NCI-H526 treated with DMSO at 0.1 percent for 48 hours (cell line): ENCODE data around the gene PAQR4.

Experiments used
- DNase-seq: peaks from one replicate; lab custom pipeline; 2025; lab: John Stamatoyannopoulos, UW

PAQR4 gene

GRCh38 chr16:3007957-3008689 lies 39.0 kb downstream of the PAQR4 start:
- no peak for DNase-seq

DNA sequence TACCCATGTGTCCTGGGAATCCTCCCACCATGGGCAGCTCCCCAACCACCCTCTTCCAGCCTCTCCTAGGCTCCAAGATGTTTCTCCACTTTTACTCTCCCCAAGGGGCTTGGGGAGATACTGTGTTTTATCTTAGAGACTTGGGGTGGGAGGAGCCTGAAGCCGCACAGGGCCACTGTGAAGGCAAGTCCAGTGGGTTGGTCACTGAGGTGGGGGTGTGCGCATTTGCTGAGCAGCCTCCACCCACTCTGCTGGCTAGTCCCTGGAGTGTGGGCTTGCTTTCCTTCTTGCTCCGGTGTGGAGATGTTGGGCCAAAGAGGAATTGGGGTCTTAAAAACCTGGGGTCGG lies 39.5 kb downstream of the PAQR4 start:
- no peak for DNase-seq

DNA sequence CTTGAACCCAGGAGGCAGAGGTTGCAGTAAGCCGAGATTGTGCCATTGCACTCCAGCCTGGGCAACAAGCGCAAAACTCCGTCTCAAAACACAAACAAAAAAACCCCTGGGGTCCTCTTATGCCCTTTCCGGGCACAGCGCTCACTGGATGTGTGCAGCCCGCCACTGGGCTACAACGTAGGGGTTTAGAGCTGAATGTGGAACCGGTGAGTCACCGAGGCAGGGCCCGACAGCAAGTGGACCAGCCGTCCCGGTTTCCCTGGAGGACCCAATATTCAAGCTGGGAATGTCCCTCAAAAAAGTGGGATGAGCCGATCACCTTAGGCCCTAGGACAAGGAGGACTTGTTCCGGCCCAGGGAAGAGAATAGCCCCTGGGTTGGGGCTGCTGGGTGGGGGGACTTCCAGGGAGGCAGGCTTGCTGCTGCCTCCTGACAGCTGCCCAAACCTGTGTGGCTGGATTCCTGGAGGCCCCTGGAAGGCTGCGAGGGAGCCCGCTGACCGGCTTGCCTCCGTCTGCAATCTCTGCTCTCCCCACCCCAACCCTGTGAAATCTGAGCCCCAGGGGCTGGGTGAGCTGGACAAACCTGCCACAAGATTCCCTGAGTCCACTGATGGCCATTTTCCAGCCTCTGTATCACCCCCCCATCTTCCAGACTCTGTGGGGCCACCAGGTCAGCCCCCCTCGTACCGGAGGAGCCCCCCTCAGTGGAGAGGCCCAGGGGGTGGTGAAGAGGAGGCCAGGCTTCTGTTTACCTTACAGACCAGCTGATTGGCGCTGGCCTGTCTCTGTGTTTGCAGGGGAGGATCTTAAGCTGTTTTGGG lies 40.6 kb downstream of the PAQR4 start:
- DNase-seq: no peak

DNA sequence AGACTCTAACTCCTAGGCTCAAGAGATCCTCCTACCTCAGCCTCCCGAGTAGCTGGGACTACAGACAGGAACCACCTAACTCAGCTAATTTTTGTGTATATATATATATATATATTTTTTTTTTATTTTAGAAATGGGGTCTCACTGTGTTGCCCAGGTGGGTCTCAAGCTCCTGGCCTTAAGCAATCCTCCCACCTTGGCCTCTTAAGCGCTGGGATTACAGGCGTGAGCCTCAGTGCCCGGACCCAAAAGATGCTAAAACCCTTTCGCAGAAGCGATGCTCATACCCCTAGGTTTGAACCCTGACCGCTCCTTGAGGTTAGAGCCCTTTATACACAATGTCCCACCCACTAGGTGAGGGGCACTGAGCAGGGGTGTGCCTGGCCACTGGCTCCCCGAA lies 41.4 kb downstream of the PAQR4 start:
- no peak for DNase-seq

DNA sequence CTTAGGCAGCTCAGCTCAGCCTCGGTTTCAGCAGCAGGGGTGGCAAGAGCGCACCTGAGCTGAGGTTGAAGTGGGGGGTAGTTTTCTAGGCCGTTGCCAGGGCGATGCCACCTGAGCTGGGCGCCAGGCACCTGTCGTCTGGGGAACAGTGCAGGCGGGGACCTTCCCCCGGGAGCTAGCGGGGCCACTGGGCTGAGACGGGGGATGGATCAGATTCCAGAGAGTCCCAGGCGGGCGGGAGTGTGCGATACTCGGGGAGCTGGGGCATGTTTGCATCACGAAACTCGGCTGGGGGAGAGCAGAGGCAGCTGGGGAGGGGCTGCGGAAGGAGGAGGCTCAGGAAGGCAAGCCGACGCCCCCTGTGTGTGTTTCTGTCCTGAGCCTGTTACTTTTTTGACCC lies 43.1 kb downstream of the PAQR4 start:
- DNase-seq: peak; percentile 31

- DNase-seq: no peak
These were observed 43.8 kb downstream of the PAQR4 start, which contains the start of gene CLDN9 for GRCh38 chr16:3012828-3013420. TSS of gene CLDN9 (plus strand) at chr16:3012923. CDS start at chr16:3013363, 440 bp downstream.

GRCh38 chr16:3013491-3013951 lies 44.4 kb downstream of the PAQR4 start:
- no peak for DNase-seq

DNA sequence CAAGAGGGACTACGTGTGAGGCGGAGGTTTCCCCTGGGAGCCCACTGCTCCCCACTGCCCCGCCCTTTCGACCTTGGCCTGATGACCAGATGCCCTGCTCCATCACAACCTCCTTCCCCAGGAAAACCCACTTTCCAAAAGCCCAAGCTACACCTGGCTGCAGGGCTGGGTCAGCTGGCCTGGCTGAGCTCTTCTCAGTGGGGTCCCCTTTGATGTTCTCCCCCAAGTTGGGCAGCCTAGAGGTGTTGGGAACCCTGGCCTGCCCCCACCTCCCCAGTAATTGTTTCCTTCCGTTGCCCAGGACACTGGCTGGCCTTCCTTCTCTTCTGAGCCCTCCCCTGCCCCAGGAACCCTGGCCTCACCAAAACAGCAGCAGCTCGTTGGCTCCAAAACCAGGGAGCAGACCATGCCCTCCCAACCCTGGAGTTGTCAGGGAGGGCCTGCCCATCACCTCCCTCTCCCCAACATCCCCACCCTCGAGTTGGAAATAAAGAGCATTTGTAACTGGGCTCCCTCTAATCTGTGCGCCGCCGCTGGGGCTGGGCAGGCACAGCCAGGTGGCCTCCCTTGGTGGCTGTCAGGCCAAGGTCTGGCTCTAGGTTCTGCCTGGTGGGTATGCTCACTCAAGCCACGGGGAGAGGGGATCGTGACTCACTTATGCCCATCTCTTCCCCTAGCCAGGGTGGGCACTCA lies 45.0 kb downstream of the PAQR4 start:
- no peak for DNase-seq

GRCh38 chr16:3014971-3015370 lies 45.8 kb downstream of the PAQR4 start:
- DNase-seq: no peak

DNA sequence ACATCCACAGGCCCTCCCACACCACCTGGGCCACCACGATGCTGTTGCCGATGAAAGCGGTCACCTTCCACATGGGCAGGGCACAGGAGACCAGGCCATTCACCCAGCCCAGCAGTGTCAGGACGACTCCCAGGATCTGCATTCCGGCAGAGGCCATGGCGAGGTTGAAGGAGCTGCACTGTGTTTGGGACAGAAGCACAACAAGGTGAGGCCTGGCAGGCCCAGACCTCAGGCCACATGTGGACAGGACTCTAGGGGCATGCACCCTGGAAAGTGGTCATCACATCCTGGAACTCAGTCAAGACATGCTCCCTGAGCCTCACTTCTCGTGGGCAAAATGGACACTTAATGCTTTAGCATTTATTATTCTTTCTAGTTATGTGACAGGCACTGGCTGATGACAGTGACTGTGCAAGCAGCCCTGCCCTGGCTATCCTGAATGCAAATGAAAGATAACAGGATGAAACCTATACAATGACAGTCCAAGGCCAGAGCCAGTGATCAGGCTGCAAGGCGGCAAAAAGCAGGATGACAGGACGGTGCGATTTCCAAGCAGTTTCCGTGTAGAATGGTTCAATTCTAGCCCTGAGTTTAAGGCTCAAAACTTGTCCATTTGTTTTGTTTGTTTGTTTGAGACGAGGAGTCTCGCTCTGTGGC lies 46.8 kb downstream of the PAQR4 start:
- DNase-seq: no peak

GRCh38 chr16:3017344-3017743 lies 48.2 kb downstream of the PAQR4 start:
- no peak for DNase-seq

DNA sequence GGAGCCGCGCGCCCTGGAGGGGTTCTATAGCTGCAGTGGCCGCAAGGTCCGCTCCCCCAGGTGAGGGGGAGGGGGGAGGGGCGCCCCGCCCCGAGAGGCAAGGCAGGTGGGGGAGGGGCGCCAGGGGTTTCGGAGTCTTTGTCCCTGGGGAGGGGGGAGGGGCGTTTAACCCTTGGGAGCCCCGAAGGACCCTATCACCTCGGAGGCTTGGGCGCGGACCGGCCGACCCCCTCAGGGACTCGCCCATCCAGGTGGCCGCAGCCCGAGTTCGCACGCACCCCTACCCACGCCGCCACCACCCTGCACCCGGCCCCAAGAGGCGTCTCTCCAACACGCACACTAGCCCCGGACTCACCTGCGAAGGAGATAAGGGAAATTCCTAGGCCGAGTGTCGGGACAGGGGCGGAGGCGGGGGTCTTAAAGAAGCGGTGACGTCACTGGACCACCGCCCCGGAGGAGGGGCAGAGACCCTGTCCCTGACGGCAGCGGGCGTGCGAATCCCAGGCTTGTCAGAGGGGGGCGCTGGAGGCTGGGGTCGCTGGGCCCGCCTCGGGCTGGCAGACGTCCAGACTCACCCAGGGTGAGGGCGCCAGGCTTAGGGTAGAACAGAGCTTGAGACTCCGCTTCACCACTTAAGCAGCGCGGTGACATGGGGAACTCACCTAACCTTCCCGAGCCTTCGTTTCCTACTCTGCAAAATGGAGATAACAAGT lies 48.8 kb downstream of the PAQR4 start, which contains the start of gene CLDN6:
TSS of gene CLDN6 (minus strand) at position 390 of the 713 bp plus-strand sequence. CDS start 2,162 bp downstream, outside the sequence.
- no peak for DNase-seq

- no peak for DNase-seq
These were observed 50.6 kb downstream of the PAQR4 start for GRCh38 chr16:3019594-3020246.

- no peak for DNase-seq
These were observed 51.1 kb downstream of the PAQR4 start, which contains the start of gene TNFRSF12A for GRCh38 chr16:3020247-3020603. TSS of gene TNFRSF12A (plus strand) at chr16:3020368. CDS start at chr16:3020398, 30 bp downstream.

DNA sequence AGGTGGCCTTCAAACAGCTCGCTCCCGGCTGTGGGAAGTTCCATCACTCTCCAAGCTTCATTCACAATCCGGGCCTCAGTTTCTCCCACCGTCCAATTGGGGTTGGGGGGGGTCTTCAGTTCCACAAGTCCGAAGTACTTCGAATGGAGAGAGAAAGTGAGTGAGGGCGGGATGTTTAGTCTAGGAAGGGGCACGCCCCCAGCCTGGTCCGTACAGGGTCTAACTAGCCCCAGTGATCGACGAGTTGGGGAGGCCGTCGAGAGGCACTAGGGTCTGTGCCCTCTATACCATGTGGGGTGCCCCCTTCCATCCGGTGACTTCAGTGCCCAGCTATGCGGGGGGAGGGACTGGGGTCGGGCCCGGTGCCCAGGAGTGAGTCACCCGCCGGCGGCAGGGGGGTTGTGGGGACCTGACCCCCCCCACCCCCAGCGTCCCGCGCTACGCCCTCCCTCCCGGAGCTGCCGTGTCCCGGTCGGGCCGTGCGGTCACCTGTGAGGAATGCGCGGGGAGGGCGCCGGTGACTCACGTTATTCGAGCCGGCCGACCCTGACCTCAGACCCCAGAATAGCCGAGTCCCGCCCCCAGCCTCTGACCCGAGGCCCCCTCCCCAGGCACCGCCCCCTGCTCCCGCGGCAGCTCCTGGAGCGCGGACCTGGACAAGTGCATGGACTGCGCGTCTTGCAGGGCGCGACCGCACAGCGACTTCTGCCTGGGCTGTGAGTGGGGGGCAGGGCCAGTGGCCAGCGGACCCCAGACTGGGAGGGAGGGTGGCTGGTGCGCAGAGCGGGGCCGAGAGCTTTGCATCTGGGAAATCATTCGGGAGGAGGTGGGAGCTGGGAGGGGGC lies 51.7 kb downstream of the PAQR4 start:
- DNase-seq: no peak

DNA sequence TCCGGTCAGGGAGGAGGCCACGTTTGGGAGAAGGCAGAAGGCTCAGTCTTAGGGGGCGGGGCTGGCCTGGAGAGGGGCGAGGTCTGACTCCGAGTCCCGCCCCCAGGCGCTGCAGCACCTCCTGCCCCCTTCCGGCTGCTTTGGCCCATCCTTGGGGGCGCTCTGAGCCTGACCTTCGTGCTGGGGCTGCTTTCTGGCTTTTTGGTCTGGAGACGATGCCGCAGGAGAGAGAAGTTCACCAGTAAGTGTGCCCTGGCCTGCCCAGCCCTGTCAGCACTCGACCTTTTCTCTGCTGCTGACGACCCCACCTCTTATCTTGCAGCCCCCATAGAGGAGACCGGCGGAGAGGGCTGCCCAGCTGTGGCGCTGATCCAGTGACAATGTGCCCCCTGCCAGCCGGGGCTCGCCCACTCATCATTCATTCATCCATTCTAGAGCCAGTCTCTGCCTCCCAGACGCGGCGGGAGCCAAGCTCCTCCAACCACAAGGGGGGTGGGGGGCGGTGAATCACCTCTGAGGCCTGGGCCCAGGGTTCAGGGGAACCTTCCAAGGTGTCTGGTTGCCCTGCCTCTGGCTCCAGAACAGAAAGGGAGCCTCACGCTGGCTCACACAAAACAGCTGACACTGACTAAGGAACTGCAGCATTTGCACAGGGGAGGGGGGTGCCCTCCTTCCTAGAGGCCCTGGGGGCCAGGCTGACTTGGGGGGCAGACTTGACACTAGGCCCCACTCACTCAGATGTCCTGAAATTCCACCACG lies 52.5 kb downstream of the PAQR4 start:
- DNase-seq: peak; percentile 36

DNA sequence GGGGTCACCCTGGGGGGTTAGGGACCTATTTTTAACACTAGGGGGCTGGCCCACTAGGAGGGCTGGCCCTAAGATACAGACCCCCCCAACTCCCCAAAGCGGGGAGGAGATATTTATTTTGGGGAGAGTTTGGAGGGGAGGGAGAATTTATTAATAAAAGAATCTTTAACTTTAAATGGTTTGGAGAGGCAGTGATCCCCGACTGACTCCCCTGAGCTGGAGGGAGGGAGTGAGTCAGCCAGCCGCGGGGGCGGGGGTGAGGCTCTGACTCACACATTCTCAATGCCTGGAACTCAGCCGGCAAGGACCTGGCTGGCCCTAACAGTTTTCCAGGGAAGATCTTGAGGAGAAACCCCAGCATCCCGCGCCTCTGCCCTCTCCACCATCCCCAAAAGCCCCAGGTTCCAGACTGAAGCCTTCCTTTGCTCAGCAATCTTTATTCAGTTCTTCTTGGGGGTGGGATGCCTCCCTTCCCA lies 53.1 kb downstream of the PAQR4 start:
- DNase-seq: no peak

- no peak for DNase-seq
These were observed 53.7 kb downstream of the PAQR4 start for GRCh38 chr16:3022684-3023414.
